H9 (cell line): ENCODE data around the gene SYCE3. TPM values are rescaled to one million over a fixed set of nuclear protein-coding genes. Genes with fewer than 3 reads are reported as not detected.
A peak's percentile ranks its signal among the peaks of the same experiment; 100 is the strongest.

Experiments
- DNase-seq: peaks from one replicate; pipeline ENCODE4 v3.0.0-alpha.2; 2017
- H2AFZ ChIP-seq: one replicate; pipeline ENCODE4 v1.6.1; 2013; ENCODE audit warnings: mild to moderate bottlenecking, low read length, control low read depth, moderate library complexity
- H2AK5ac ChIP-seq: 2 replicates; pipeline ENCODE4 v1.6.1; 2013; ENCODE audit warnings: low read length, control low read depth, mixed read lengths; ENCODE audit not compliant: insufficient read length
- H2BK120ac ChIP-seq: one replicate; pipeline ENCODE4 v1.6.1; 2013; ENCODE audit warnings: low read depth, mild to moderate bottlenecking, low read length, control low read depth, inconsistent platforms; ENCODE audit not compliant: poor library complexity, severe bottlenecking
- H2BK12ac ChIP-seq: 2 replicates; pipeline ENCODE4 v1.6.1; 2013; ENCODE audit warnings: low read length, control low read depth, mixed read lengths, low read depth; ENCODE audit not compliant: insufficient read length
- H2BK15ac ChIP-seq: 2 replicates; pipeline ENCODE4 v1.6.1; 2013; ENCODE audit warnings: low read depth, low read length, control low read depth
- H2BK20ac ChIP-seq: one replicate; pipeline ENCODE4 v1.6.1; 2013; ENCODE audit warnings: low read depth, mild to moderate bottlenecking, low read length, control low read depth, inconsistent platforms; ENCODE audit not compliant: poor library complexity, severe bottlenecking
- H2BK5ac ChIP-seq: 2 replicates; pipeline ENCODE4 v1.6.1; 2013; ENCODE audit warnings: low read length, control low read depth, mixed read lengths; ENCODE audit not compliant: insufficient read length
- H3K14ac ChIP-seq: 2 replicates; pipeline ENCODE4 v1.6.1; 2013; ENCODE audit warnings: low read length, control low read depth; ENCODE audit not compliant: insufficient read depth
- H3K18ac ChIP-seq: 2 replicates; pipeline ENCODE4 v1.6.1; 2013; ENCODE audit warnings: low read depth, mild to moderate bottlenecking, mixed read lengths, low read length, control low read depth; ENCODE audit not compliant: insufficient read length
- H3K23ac ChIP-seq: 2 replicates; pipeline ENCODE4 v1.6.1; 2013; ENCODE audit warnings: low read length, control low read depth, mixed read lengths, low read depth; ENCODE audit not compliant: insufficient read length
- H3K23me2 ChIP-seq: 2 replicates; pipeline ENCODE4 v1.6.1; 2013; ENCODE audit warnings: low read depth, mild to moderate bottlenecking, mixed read lengths, low read length, control low read depth; ENCODE audit not compliant: insufficient read length, poor library complexity, severe bottlenecking
- H3K27ac ChIP-seq: 2 replicates; pipeline ENCODE4 v1.5.1; 2013; ENCODE audit warnings: low read length, control low read depth, mixed read lengths, low read depth; ENCODE audit not compliant: insufficient read length
- H3K27me3 ChIP-seq: 2 replicates; pipeline ENCODE4 v1.6.1; 2013; ENCODE audit warnings: low read length, control low read depth, inconsistent platforms; ENCODE audit not compliant: insufficient read depth
- H3K4ac ChIP-seq: 2 replicates; pipeline ENCODE4 v1.6.1; 2013; ENCODE audit warnings: low read depth, mild to moderate bottlenecking, control low read depth, inconsistent platforms, low read length, moderate library complexity
- H3K4me1 ChIP-seq: 2 replicates; pipeline ENCODE4 v1.6.1; 2013; ENCODE audit warnings: low read length, control low read depth, inconsistent platforms; ENCODE audit not compliant: insufficient read depth
- H3K4me2 ChIP-seq: 2 replicates; pipeline ENCODE4 v1.6.1; 2013; ENCODE audit warnings: low read length, control low read depth, mixed read lengths; ENCODE audit not compliant: insufficient read length, insufficient read depth
- H3K56ac ChIP-seq: 2 replicates; pipeline ENCODE4 v1.6.1; 2013; ENCODE audit warnings: low read depth, mild to moderate bottlenecking, mixed read lengths, low read length, control low read depth; ENCODE audit not compliant: insufficient read length
- H3K79me1 ChIP-seq: 2 replicates; pipeline ENCODE4 v1.6.1; 2013; ENCODE audit warnings: low read depth, mild to moderate bottlenecking, moderate library complexity, low read length, control low read depth, inconsistent platforms; ENCODE audit not compliant: insufficient read depth, poor library complexity, severe bottlenecking
- H3K79me2 ChIP-seq: 2 replicates; pipeline ENCODE4 v1.6.1; 2013; ENCODE audit warnings: low read length, control low read depth, inconsistent platforms; ENCODE audit not compliant: insufficient read depth
- H3K9ac ChIP-seq: 2 replicates; pipeline ENCODE4 v1.6.1; 2013; ENCODE audit warnings: low read length, control low read depth, mixed read lengths; ENCODE audit not compliant: insufficient read length; ENCODE audit errors: extremely low read depth
- H3K9me3 ChIP-seq: one replicate; pipeline ENCODE4 v1.6.1; 2013; ENCODE audit warnings: low read depth, low read length, inconsistent platforms; ENCODE audit not compliant: control insufficient read depth
- H3T11ph ChIP-seq: one replicate; pipeline ENCODE4 v1.6.1; 2013; ENCODE audit warnings: mild to moderate bottlenecking, low read length, control low read depth, inconsistent platforms
- H4K20me1 ChIP-seq: one replicate; pipeline ENCODE4 v1.6.1; 2013; ENCODE audit not compliant: control insufficient read depth, insufficient read length, insufficient read depth
- H4K5ac ChIP-seq: 2 replicates; pipeline ENCODE4 v1.6.1; 2013; ENCODE audit warnings: low read depth, mild to moderate bottlenecking, mixed read lengths, low read length, control low read depth; ENCODE audit not compliant: insufficient read length
- H4K8ac ChIP-seq: replicated peaks from 2 replicates; pipeline ENCODE4 v1.6.1; 2013; ENCODE audit warnings: low read length, control low read depth, mixed read lengths, low read depth; ENCODE audit not compliant: insufficient read length
- H4K91ac ChIP-seq: 2 replicates; pipeline ENCODE4 v1.6.1; 2013; ENCODE audit warnings: low read depth, mild to moderate bottlenecking, moderate library complexity, mixed read lengths, low read length, control low read depth; ENCODE audit not compliant: insufficient read length
- H3K27ac Mint-ChIP-seq, 3 experiments: 2 replicates in 2 of 3; 3 replicates in 1 of 3; pipeline ENCODE4 v1.8.0; 2020 to 2021; ENCODE audit warnings: mixed read lengths in 3 of 3, mild to moderate bottlenecking in 1 of 3, moderate library complexity in 1 of 3
- H3K27me3 Mint-ChIP-seq: 2 replicates; pipeline ENCODE4 v1.8.0; 2021; ENCODE audit warnings: low read depth, mild to moderate bottlenecking, moderate library complexity, mixed read lengths
- H3K36me3 Mint-ChIP-seq, 3 experiments: 2 replicates in 2 of 3; 3 replicates in 1 of 3; pipeline ENCODE4 v1.8.0; 2020 to 2021; ENCODE audit warnings: low read depth in 3 of 3, mixed read lengths in 3 of 3; ENCODE audit not compliant: insufficient read depth in 1 of 3
- H3K4me1 Mint-ChIP-seq, 2 experiments: 2 replicates each; pipeline ENCODE4 v1.8.0; 2020; ENCODE audit warnings: mixed read lengths in 2 of 2
- H3K4me3 Mint-ChIP-seq, 2 experiments: 2 replicates in 1 of 2; 3 replicates in 1 of 2; pipeline ENCODE4 v1.8.0; 2020 to 2021; ENCODE audit warnings: mild to moderate bottlenecking in 2 of 2, mixed read lengths in 2 of 2, moderate library complexity in 1 of 2
- H3K9me3 Mint-ChIP-seq, 2 experiments: 2 replicates in 1 of 2; 3 replicates in 1 of 2; pipeline ENCODE4 v1.8.0; 2020; ENCODE audit warnings: mild to moderate bottlenecking in 2 of 2, mixed read lengths in 2 of 2, moderate library complexity in 1 of 2
- WGBS: extraction: QIAGEN DNeasy Blood & Tissue Kit; methylation state at CpG from one replicate; pipeline ENCODE4 v1.1.7; 2013; ENCODE audit warnings: missing lambda C conversion rate, low lambda C conversion rate, mixed read lengths; ENCODE audit not compliant: insufficient read length; ENCODE audit errors: extremely low coverage; 5-methylcytosine and 5-hydroxymethylcytosine counted together
- total RNA-seq: library from RNA; stranded (reverse); gene quantifications from 2 replicates; pipeline ENCODE4 v1.2.1, GENCODE V29; 2021
- TF ChIP-seq, protein P1 (sequence below): fragments of 200-600 bp; sonication (generic); conservative IDR thresholded peaks from 3 replicates; pipeline ENCODE4 v1.8.0; 2021; ENCODE audit warnings: antibody characterized with exemption, mild to moderate bottlenecking

Gene SYCE3
- total RNA-seq, 1 experiment from 2014 or later, result 0.85 TPM

DNA sequence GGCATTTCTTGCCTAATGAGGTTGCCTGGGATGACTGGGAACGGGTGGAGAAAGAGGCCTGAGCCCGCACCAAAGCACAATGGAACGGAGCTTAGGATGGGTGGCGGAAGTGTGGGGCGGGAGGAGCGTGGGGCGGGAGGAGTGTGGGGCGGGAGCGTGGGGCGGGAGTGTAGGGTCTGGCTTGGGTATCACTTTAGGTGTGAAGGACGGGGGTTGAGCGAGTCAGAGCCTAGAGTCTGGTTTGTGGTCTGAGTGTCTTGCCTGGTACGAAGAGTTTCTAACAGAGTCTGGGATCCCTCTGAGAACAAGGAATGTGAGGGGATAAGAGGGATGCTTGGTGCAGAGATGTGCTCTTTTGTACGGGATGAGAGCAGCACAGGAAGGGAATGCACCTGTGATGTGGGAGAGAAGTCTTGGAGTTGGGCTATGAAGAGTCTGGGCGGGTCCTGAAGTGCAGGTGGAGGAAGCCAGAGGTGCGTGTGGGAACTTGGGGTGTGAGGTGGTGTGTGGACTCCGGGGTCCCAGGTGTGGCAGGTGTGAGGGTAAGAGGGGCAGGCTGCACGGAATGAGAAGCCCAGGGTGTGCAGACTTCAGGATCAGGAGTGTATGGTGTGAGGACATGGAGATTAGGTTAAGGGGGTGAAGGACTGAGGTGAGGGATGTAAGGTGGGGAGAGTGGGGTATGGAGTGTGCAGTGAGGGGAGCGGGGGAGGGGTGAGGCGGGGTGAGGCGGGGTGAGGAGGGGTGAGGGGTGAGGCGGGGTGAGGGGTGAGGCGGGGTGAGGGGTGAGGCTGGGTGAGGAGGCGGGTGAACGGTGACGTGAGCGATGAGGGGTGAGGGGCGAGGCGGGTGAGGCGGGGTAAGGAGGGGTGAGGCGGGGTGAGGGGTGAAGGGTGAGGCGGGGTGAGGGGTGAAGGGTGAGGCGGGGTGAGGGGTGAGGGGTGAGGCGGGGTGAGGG lies 1.0 kb downstream of the SYCE3 start:
- Histone ChIP-seq H2BK120ac (no peak overlapping the region), H3T11ph (no peak overlapping the region), H2BK15ac (no peak overlapping the region), H3K27me3 (no peaks in the 10 kb centered on the region), H3K23ac (no peak overlapping the region), H3K9me3 (no peaks in the 10 kb centered on the region), H3K79me2 (no peaks in the 10 kb centered on the region), H4K8ac (no peak overlapping the region), H3K4ac (no peak overlapping the region), H3K18ac (no peak overlapping the region), H2BK20ac (no peak overlapping the region), H3K14ac (no peak overlapping the region), H2BK5ac (no peak overlapping the region), H4K91ac (no peak overlapping the region), H3K23me2 (no peaks in the 10 kb centered on the region), H3K9ac (no peak overlapping the region), H4K5ac (no peak overlapping the region), H3K27ac (no peak overlapping the region), H2AFZ (no peak overlapping the region), H3K56ac (no peak overlapping the region), H4K20me1 (no peaks in the 10 kb centered on the region), H3K4me2 (no peak overlapping the region), H3K79me1 (no peaks in the 10 kb centered on the region), H2BK12ac (no peak overlapping the region), H3K4me1 (no peaks in the 10 kb centered on the region), H2AK5ac (no peak overlapping the region)
- WGBS, result no CpG with 5 or more reads among the region's 34 CpGs
- Mint-ChIP-seq H3K27me3 (peaks cover 43% of the 10 kb centered on the region), H3K9me3 (no peaks in the 10 kb centered on the region), H3K27ac (no peak overlapping the region; a peak in 2 of 7 replicates), H3K36me3 (no peaks in the 10 kb centered on the region), H3K4me3 (peak overlapping the region; percentile 8 to 57; a peak in 3 of 5 replicates), H3K4me1 (peaks cover 9 to 10% of the 10 kb centered on the region in 2 experiments)
- TF ChIP-seq, protein P1, sequence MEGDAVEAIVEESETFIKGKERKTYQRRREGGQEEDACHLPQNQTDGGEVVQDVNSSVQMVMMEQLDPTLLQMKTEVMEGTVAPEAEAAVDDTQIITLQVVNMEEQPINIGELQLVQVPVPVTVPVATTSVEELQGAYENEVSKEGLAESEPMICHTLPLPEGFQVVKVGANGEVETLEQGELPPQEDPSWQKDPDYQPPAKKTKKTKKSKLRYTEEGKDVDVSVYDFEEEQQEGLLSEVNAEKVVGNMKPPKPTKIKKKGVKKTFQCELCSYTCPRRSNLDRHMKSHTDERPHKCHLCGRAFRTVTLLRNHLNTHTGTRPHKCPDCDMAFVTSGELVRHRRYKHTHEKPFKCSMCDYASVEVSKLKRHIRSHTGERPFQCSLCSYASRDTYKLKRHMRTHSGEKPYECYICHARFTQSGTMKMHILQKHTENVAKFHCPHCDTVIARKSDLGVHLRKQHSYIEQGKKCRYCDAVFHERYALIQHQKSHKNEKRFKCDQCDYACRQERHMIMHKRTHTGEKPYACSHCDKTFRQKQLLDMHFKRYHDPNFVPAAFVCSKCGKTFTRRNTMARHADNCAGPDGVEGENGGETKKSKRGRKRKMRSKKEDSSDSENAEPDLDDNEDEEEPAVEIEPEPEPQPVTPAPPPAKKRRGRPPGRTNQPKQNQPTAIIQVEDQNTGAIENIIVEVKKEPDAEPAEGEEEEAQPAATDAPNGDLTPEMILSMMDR, result no peak
- DNase-seq, result no peak
